ENCODE measurements around the gene ZC2HC1C.

GRCh38 chr14:75042035-75042434, 27.4 kb upstream of the ZC2HC1C start:
- TF ChIP-seq, protein P1, sequence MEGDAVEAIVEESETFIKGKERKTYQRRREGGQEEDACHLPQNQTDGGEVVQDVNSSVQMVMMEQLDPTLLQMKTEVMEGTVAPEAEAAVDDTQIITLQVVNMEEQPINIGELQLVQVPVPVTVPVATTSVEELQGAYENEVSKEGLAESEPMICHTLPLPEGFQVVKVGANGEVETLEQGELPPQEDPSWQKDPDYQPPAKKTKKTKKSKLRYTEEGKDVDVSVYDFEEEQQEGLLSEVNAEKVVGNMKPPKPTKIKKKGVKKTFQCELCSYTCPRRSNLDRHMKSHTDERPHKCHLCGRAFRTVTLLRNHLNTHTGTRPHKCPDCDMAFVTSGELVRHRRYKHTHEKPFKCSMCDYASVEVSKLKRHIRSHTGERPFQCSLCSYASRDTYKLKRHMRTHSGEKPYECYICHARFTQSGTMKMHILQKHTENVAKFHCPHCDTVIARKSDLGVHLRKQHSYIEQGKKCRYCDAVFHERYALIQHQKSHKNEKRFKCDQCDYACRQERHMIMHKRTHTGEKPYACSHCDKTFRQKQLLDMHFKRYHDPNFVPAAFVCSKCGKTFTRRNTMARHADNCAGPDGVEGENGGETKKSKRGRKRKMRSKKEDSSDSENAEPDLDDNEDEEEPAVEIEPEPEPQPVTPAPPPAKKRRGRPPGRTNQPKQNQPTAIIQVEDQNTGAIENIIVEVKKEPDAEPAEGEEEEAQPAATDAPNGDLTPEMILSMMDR (IDR thresholded peaks at IDR 0.05) = no peak
- TF ChIP-seq EP300 (IDR thresholded peaks at IDR 0.05) (no peak), POLR2A (IDR thresholded peaks at IDR 0.05) (no peak)
